AG08395 (cell line): Measurements from ENCODE around the gene WNT2.
"Not testable (repeated sequence)": the region's sequence is repeated elsewhere in the genome, so short reads cannot be mapped to it uniquely, and the experiment has no call there.

ENCODE experiments used
- DNase-seq: peaks from one replicate; pipeline ENCODE4 v3.0.0; 2012; ENCODE audit warnings: mixed read lengths, low spot score

WNT2 gene

DNA sequence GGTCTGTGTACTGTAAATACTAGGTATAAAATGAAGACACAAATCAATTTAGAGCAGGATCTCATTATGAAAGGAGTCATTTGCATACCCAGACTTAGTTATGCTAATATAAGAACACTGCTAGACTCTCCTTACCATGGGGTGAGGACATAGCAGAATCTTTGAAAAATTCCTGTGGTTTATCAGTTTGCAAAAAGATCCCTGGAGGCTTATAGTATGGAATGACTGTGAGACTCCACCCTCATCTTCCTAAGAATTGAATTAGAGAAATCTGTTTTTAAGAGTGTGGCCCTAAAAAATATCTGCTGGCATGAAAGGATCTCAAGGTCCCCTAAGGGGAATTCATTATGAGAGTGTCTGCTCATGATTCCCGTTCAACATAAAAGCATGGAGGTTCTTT lies 63.2 kb downstream of the WNT2 start:
- peak; percentile 75 for DNase-seq

GRCh38 chr7:117251687-117252086 lies 71.2 kb downstream of the WNT2 start:
- peak; percentile 91 for DNase-seq

DNA sequence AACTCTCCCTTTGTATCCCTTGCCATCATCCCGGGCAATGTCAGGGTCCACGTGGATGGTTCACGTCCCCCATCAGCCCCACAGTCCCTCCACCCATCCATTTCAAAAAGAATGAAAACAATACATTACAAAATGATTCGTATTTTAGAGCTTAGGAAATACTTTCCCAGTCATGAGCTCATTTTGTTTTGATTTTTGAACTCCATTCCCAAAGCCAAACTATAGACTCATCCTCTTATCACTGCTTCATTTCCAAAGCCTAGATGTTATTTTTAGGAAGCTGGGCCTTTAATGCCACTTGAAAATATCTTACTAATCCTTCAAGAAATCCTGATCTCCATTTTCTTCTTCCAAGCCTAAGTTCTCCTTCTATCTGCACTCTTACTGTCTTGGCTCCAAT lies 72.1 kb downstream of the WNT2 start:
- peak; percentile 56 for DNase-seq

GRCh38 chr7:117250245-117250644 lies 72.6 kb downstream of the WNT2 start:
- DNase-seq = no peak

DNA sequence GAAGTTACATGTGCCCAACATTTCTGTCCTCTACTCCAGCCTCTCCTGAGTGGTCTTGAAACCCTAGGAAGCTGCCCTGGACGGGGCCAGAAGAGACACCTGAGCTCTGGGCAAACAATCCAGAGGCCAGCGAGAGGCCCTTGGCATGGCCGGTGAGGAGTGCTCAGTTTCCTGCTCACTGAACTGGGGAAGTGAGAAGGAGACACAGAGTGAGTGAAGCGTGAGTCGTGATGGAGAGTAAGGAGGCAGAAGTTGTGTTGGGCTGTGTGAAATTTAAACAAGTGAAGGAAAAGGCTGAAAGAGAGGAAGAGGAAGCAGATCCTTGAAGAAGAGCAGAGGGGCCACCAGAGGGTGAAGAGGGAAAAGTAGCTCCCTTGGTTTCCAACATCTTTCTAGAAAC lies 73.2 kb downstream of the WNT2 start:
- DNase-seq = no peak

DNA sequence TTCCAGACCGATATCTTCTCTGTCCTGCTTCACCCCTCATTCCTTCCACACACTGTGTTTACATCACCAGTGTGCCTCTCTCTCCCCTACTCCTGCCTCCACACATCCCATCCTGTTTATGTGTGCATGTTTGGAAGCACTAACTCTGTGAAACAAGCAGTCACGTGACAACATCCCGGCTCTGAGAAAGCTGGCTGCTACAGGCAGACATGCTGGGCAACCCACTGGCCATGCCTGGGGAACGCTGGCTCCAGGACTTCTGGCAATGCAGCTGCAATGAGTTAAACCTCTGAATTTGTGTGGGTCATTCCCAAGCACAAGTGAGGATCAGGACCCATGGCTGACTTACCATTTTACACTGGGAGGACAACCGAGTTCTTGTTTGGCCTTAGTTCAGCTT lies 74.0 kb downstream of the WNT2 start:
- no peak for DNase-seq

- DNase-seq = no peak
Measured at GRCh38 chr7:117247809-117248208, 75.0 kb downstream of the WNT2 start.

GRCh38 chr7:117245703-117246102 lies 77.2 kb downstream of the WNT2 start:
- not testable (repeated sequence) for DNase-seq

DNA sequence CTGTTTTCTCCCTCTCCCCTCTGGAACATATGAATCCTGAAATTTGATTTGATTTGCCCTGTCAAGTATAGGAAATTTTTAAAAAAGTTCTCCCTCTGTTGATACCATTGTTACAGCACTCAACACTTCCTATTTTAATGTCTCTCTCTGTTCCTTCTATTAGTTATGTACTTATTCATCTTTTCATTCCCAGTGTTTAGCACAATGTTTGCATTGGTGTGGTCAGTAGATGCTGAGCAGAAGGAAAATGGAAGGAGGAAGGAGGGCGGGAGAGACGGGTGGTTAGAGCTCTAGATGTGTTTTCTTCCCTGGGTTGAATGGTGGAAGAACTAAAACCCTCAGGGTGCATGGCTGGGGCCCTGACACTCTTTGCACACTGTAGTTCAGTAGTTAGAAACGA lies 79.5 kb downstream of the WNT2 start:
- DNase-seq = no peak

DNA sequence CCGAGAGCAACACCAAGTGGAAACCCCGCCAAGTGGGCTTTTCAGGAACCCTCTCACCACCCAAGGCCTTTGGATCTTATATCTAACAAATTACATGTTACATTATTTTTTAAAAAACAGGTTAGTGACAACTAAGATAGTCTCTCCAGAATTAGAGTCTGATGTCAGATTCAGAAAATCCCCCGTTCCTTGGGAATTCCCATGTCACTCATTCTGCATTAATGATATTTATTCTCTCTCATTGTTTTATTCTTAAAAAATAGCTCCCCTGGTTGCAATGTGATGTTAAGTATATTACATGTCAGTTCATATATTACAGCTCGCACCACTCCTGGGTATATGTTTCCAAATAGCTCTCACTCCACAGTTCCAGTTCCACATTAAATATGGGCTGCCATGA lies 81.8 kb downstream of the WNT2 start:
- DNase-seq = no peak

DNA sequence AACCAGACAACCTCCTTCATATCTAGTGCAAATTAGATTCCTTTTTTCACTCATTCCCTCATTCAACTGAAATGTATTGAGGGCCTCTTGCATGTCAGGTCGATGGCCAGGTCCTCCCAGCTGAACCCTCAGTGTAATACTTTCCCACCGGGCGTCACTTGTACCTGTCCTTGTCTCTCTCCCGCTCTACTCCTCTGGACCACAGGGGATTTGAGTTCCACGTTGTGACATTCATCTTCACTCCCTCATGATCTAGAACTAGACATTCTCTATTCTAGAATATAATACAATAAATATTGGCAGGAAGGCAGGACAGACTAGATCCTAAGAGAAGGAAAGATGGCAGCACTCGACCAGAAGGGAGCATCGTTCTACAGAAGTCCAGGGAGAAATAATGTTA lies 83.9 kb downstream of the WNT2 start:
- no peak for DNase-seq

DNA sequence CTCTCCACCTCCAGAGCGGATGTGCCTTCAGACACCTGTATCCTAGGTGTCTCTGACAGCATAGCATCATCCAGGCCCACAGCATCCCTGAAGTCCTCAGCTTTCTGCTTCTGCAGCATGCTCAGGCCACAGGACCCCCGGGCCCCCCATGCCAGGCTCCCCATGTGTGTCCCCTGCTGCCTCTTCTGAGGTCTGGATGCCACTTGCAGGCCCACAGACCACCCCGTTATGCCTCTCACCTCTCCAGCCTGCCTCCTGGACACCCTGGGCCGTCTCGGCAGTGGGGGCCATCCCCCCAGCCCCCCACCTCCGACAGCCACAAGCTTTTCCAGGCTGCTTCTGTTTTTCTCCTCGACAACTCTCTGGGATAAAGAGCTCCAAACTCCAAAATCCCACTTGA lies 84.4 kb downstream of the WNT2 start:
- no peak for DNase-seq

GRCh38 chr7:117237646-117238045 lies 85.2 kb downstream of the WNT2 start:
- DNase-seq = no peak

DNA sequence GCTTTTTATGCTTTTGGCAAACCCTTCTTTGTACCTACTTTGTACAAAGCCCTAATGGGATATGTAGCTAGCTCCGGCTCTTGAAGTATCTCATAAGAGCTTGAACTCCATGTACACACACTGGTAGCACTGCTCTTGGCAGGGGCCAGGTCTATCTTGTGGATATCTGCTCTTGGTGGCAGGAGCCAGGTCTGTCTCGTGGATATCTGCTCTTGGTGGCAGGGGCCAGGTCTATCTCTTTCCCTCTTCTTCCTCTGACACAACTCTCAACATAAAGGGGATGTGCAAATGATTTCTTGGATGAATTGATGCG lies 91.9 kb downstream of the WNT2 start:
- DNase-seq = no peak

DNA sequence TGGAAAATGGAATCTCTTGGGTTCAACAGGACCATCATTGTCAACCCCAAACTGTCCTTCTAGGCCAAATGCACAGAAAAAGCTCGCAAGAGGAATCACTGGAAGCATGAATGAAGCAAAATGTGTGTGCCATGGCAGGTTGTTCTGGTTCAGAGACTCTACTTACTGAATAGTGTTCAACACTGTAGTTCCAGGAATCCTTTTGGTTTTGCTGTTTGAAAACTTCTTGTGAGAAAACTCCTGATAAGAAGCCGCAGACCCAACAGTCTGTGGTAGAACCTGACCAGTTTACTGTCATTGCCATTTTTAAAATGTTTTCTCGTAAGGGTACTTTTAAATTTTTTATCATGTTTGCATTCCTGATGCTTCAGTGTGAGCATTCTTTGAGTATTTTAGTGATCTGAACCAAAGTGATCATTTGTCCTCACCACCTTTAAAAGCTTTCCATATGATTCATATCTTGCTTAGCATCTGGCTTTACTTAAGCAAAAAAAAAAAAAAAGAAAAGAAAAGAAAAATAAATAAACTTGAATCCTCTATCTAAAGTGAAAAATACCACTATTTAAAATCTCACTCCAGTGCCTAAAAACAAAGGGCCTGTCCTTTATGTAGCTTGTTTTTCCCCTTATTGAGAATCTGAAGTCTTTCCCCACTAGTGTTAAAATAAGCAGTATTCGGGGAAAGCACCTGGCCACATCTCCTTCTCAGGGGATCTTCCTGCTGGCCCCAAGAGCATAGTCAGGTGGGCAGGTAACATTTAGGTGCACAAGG lies 92.4 kb downstream of the WNT2 start:
- peak; percentile 75 for DNase-seq

GRCh38 chr7:117229350-117229749 lies 93.5 kb downstream of the WNT2 start:
- DNase-seq = no peak

DNA sequence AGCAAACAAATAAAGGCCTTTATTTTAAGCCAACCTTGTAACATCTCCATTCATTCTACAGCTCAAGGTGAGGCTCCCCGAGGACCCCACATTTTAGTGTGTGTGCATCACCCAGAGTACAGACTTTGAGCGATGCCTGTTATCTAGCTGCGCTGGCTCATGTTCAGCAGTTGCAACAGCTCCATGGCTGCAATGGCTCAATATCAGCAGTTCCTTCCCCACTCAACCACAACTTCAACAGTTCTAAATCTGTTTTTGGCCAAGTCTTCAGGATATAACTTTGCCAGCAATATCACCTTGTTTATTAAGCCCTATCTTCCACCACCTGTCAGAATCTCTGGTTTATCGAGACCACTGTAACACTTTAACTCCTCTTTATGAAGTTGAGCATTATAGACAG lies 95.8 kb downstream of the WNT2 start:
- DNase-seq = no peak

DNA sequence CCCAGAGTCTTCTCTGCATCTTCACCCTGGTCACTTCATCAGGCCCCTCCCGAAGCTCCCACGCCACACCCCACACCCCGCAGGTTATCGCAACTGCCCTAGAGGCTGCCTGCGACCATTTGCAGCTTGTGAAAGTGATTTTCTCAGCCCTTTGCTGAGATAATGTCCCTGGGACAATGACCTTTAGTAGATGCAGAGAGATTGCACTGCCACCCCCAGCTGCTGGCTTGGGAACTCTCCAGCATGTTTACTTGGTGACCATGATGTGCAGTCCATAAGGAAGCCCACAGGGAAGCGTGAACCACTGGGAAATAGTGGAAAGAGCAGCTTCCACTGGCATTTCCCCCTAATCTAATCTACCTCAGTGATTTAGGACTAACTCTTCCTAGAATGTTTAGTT lies 97.3 kb downstream of the WNT2 start:
- DNase-seq = no peak
